ENCODE data around the gene SYDE1. TPM values are rescaled to one million over a fixed set of nuclear protein-coding genes. Genes with fewer than 3 reads are reported as not detected.

The SYDE1 gene
- total RNA-seq, 1 donor from 2014 or later, result 9.4 TPM

Other genes with a start within 250 kb of the SYDE1 start
- gene OR7A17, start 221.3 kb upstream of the SYDE1 start, total RNA-seq, result not detected in 2 replicates
- gene OR7C2, start 165.9 kb upstream of the SYDE1 start, total RNA-seq, result not detected in 2 replicates
- gene SLC1A6, start 127.5 kb upstream of the SYDE1 start, total RNA-seq, result not detected in 2 replicates
- not detected in 2 replicates for gene CASP14, start 57.9 kb upstream of the SYDE1 start, total RNA-seq
- not detected in 2 replicates for gene OR1I1, start 25.2 kb upstream of the SYDE1 start, total RNA-seq
- 0.95 and 1.1 TPM in 2 replicates for gene NOTCH3, start 93.6 kb downstream of the SYDE1 start, total RNA-seq
- gene EPHX3, start 125.0 kb downstream of the SYDE1 start, total RNA-seq, result 0.07 TPM in 1 of 2 replicates, not detected in the other
- gene BRD4, start 225.1 kb downstream of the SYDE1 start, total RNA-seq, result 10.0 and 12.3 TPM in 2 replicates